Right atrium auricular region (tissue), 2 donors: ENCODE data around the gene NAA80. TPM values are rescaled to one million over a fixed set of nuclear protein-coding genes. Genes with fewer than 3 reads are reported as not detected.

ENCODE experiments used
- DNase-seq: peaks from one replicate; pipeline ENCODE4 v3.0.0-alpha.2; 2019; ENCODE audit warnings: low spot score
- H3K27ac ChIP-seq, 2 donors: fragments of 200-600 bp; sonication (generic); 1 replicate in 1 of 2; 2 replicates in 1 of 2; pipeline ENCODE4 v1.5.1; 2016 to 2019
- H3K27me3 ChIP-seq, 2 donors: fragments of 200-600 bp; sonication (generic); one replicate each; pipeline versions ENCODE4 v1.5.1 to v1.6.0; 2017 to 2019
- H3K36me3 ChIP-seq: fragments of 200-600 bp; sonication (generic); one replicate; pipeline ENCODE4 v1.5.1; 2016
- H3K4me1 ChIP-seq, 2 donors: fragments of 200-600 bp; sonication (generic); one replicate each; pipeline versions ENCODE4 v1.5.1 to v1.6.0; 2017 to 2019
- H3K4me3 ChIP-seq, 2 donors: fragments of 200-600 bp; sonication (generic); 1 replicate in 1 of 2; 2 replicates in 1 of 2; pipeline ENCODE4 v1.5.1; 2017 to 2019; ENCODE audit warnings: mild to moderate bottlenecking in 1 of 2, moderate library complexity in 1 of 2
- H3K9me3 ChIP-seq, 2 donors: fragments of 200-600 bp; sonication (generic); one replicate each; pipeline ENCODE4 v1.5.1; 2019
- CTCF ChIP-seq, 2 donors: fragments of 200-600 bp; sonication (generic); IDR thresholded peaks; one replicate each; pipeline ENCODE4 v1.5.1; 2019; ENCODE audit warnings: antibody characterized with exemption in 2 of 2
- total RNA-seq, 2 donors: library from RNA; depleted of rRNA; stranded (reverse); fragments of >200 nt; gene quantifications; one replicate each; pipeline ENCODE4 v1.1.0, GENCODE V29; 2016

The NAA80 gene
- total RNA-seq, 2 donors from 2014 or later = 9.0 to 10.7 TPM

GRCh38 chr3:50323092-50323600 lies 23.9 kb upstream of the NAA80 start:
- H3K27me3 ChIP-seq = no peaks in the 10 kb centered on the region
- peak overlapping the region; percentile 93 for H3K27ac ChIP-seq
- peaks cover 18% of the 10 kb centered on the region for H3K36me3 ChIP-seq
- H3K4me1 ChIP-seq = peaks cover 0 to 80% of the 10 kb centered on the region in 2 donors
- H3K9me3 ChIP-seq = no peaks in the 10 kb centered on the region
- TF ChIP-seq CTCF (IDR thresholded peaks at IDR 0.05) = no peak
- peak overlapping the region; percentile 52 to 70 for H3K4me3 ChIP-seq
- no peak for DNase-seq

- Histone ChIP-seq H3K27ac (peak within 1 kb of the TSS; percentile 93), H3K4me3 (peak within 1 kb of the TSS; percentile 52 to 70), H3K4me1 (peaks cover 0 to 83% of the 10 kb centered on the region in 2 donors), H3K36me3 (peaks cover 24% of the 10 kb centered on the region), H3K27me3 (no peaks in the 10 kb centered on the region), H3K9me3 (no peaks in the 10 kb centered on the region)
- no peak for TF ChIP-seq CTCF (IDR thresholded peaks at IDR 0.05)
- DNase-seq = peak; percentile 75
Observed at GRCh38 chr3:50322386-50323091, 23.3 kb upstream of the NAA80 start, which contains the start of gene HYAL2. Gene HYAL2 (minus strand): TSS chr3:50322745. CDS start chr3:50320489, 2,256 bp downstream.

GRCh38 chr3:50322115-50322385 lies 22.8 kb upstream of the NAA80 start:
- peak overlapping the region; percentile 93 for H3K27ac ChIP-seq
- DNase-seq = no peak
- no peak for TF ChIP-seq CTCF (IDR thresholded peaks at IDR 0.05)
- H3K36me3 ChIP-seq = peaks cover 28% of the 10 kb centered on the region
- H3K4me3 ChIP-seq = peak overlapping the region; percentile 52 to 70
- no peaks in the 10 kb centered on the region for H3K27me3 ChIP-seq
- H3K9me3 ChIP-seq = no peaks in the 10 kb centered on the region
- peaks cover 0 to 83% of the 10 kb centered on the region in 2 donors for H3K4me1 ChIP-seq

- Histone ChIP-seq H3K4me3 (peak overlapping the region; percentile 52 to 70), H3K27me3 (no peaks in the 10 kb centered on the region), H3K4me1 (peaks cover 0 to 83% of the 10 kb centered on the region in 2 donors), H3K9me3 (no peaks in the 10 kb centered on the region), H3K36me3 (peaks cover 34% of the 10 kb centered on the region), H3K27ac (peak overlapping the region; percentile 93)
- peak; percentile 24 to 64 for TF ChIP-seq CTCF (IDR thresholded peaks at IDR 0.05)
- peak; percentile 90 for DNase-seq
Observed at GRCh38 chr3:50321336-50322114, 22.3 kb upstream of the NAA80 start.

- Histone ChIP-seq H3K4me1 (peaks cover 0 to 82% of the 10 kb centered on the region in 2 donors), H3K27me3 (no peaks in the 10 kb centered on the region), H3K36me3 (peaks cover 33% of the 10 kb centered on the region), H3K27ac (peak overlapping the region; percentile 93), H3K4me3 (peak overlapping the region; percentile 52 to 70), H3K9me3 (no peaks in the 10 kb centered on the region)
- DNase-seq = no peak
- TF ChIP-seq CTCF (IDR thresholded peaks at IDR 0.05) = no peak
Observed at GRCh38 chr3:50320853-50321335, 21.7 kb upstream of the NAA80 start.
